Vagina (tissue), 2 donors: Measurements from ENCODE around the gene FHIT. TPM values are rescaled to one million over a fixed set of nuclear protein-coding genes. Genes with fewer than 3 reads are reported as not detected.

Source experiments
- DNase-seq, 2 donors: peaks; one replicate each; pipeline ENCODE4 v3.0.0-alpha.2; 2017; ENCODE audit errors: extremely low spot score in 2 of 2
- H3K27ac ChIP-seq: fragments of 200-600 bp; sonication (generic); one replicate; pipeline ENCODE4 v1.5.1; 2019
- H3K27me3 ChIP-seq: fragments of 200-600 bp; sonication (generic); one replicate; pipeline ENCODE4 v1.5.1; 2019
- H3K36me3 ChIP-seq, 2 donors: fragments of 200-600 bp; sonication (generic); one replicate each; pipeline ENCODE4 v1.5.1; 2017 to 2019
- H3K4me1 ChIP-seq: fragments of 200-600 bp; sonication (generic); one replicate; pipeline ENCODE4 v1.5.1; 2019
- H3K4me3 ChIP-seq, 2 donors: fragments of 200-600 bp; sonication (generic); 1 replicate in 1 of 2; 2 replicates in 1 of 2; pipeline ENCODE4 v1.5.1; 2016 to 2019
- H3K9me3 ChIP-seq: fragments of 200-600 bp; sonication (generic); one replicate; pipeline ENCODE4 v1.5.1; 2019
- CTCF ChIP-seq, 3 experiments: fragments of 450-650 bp in 2 of 3; fragments of 200-600 bp in 1 of 3; sonication (generic) in 1 of 3; IDR thresholded peaks; one replicate each; pipeline ENCODE4 v1.5.1; 2017 to 2019; ENCODE audit warnings: antibody characterized with exemption in 3 of 3, mild to moderate bottlenecking in 2 of 3, moderate library complexity in 2 of 3
- POLR2A ChIP-seq, 2 donors: fragments of 450-650 bp; IDR thresholded peaks; one replicate each; pipeline ENCODE4 v1.6.1; 2017; ENCODE audit warnings: antibody characterized with exemption in 2 of 2, mild to moderate bottlenecking in 2 of 2, moderate library complexity in 2 of 2
- POLR2AphosphoS5 ChIP-seq, 2 donors: sonication (generic); formaldehyde crosslinking; IDR thresholded peaks; one replicate each; pipeline ENCODE4 v1.9.0; 2017; ENCODE audit warnings: antibody characterized with exemption in 2 of 2, mild to moderate bottlenecking in 2 of 2, low read depth in 1 of 2; ENCODE audit not compliant: insufficient read depth in 1 of 2
- intact Hi-C: fragments of 100-400 bp; cut with DNase I; formaldehyde crosslinking; loops from one replicate; pipeline ENCODE4 v1.15.1; 2023
- total RNA-seq: library from RNA; depleted of rRNA; stranded (reverse); fragments of >200 nt; gene quantifications from one replicate; pipeline ENCODE4 v1.2.3, GENCODE V29; 2016

The FHIT gene
- total RNA-seq, 1 donor from 2014 or later, result 7.9 TPM

- H3K27ac ChIP-seq, result no peak overlapping the region
- H3K4me1 ChIP-seq, result no peaks in the 10 kb centered on the region
- H3K4me3 ChIP-seq, result no peak overlapping the region
- TF ChIP-seq CTCF (IDR thresholded peaks at IDR 0.05), result no peak
- no peak for TF ChIP-seq POLR2AphosphoS5 (IDR thresholded peaks at IDR 0.05; ENCODE audit: insufficient read depth in 1 of 2, low read depth in 1 of 2)
- no peak for TF ChIP-seq POLR2A (IDR thresholded peaks at IDR 0.05)
- DNase-seq, result no peak
- H3K27me3 ChIP-seq, result no peaks in the 10 kb centered on the region
- H3K9me3 ChIP-seq, result no peaks in the 10 kb centered on the region
- intact Hi-C loops, result no loop called here
- no peaks in the 10 kb centered on the region for H3K36me3 ChIP-seq
Measured at GRCh38 chr3:60580809-60581208, 670.4 kb downstream of the FHIT start.

GRCh38 chr3:60579734-60580133 lies 671.5 kb downstream of the FHIT start:
- intact Hi-C loops, result no loop called here
- no peak overlapping the region for H3K27ac ChIP-seq
- no peak for DNase-seq

GRCh38 chr3:60578936-60579335 lies 672.3 kb downstream of the FHIT start:
- no peaks in the 10 kb centered on the region for H3K9me3 ChIP-seq
- DNase-seq, result no peak
- H3K27me3 ChIP-seq, result no peaks in the 10 kb centered on the region
- no peak for TF ChIP-seq CTCF (IDR thresholded peaks at IDR 0.05)
- TF ChIP-seq POLR2AphosphoS5 (IDR thresholded peaks at IDR 0.05; ENCODE audit: insufficient read depth in 1 of 2, low read depth in 1 of 2), result no peak
- TF ChIP-seq POLR2A (IDR thresholded peaks at IDR 0.05), result no peak
- H3K36me3 ChIP-seq, result no peaks in the 10 kb centered on the region
- no peaks in the 10 kb centered on the region for H3K4me1 ChIP-seq
- intact Hi-C loops, result no loop called here
- H3K4me3 ChIP-seq, result no peak overlapping the region
- H3K27ac ChIP-seq, result no peak overlapping the region

More at GRCh38 chr3:60579734-60580133, 671.5 kb downstream of the FHIT start:
- Histone ChIP-seq H3K36me3 (no peaks in the 10 kb centered on the region), H3K4me1 (no peaks in the 10 kb centered on the region), H3K27me3 (no peaks in the 10 kb centered on the region), H3K4me3 (no peak overlapping the region), H3K9me3 (no peaks in the 10 kb centered on the region)
- TF ChIP-seq POLR2AphosphoS5 (IDR thresholded peaks at IDR 0.05; ENCODE audit: insufficient read depth in 1 of 2, low read depth in 1 of 2) (no peak), POLR2A (IDR thresholded peaks at IDR 0.05) (no peak), CTCF (IDR thresholded peaks at IDR 0.05) (no peak)

- intact Hi-C loops, result no loop called here
- no peak overlapping the region for H3K4me3 ChIP-seq
- H3K27ac ChIP-seq, result no peak overlapping the region
- no peaks in the 10 kb centered on the region for H3K27me3 ChIP-seq
- no peaks in the 10 kb centered on the region for H3K4me1 ChIP-seq
- H3K36me3 ChIP-seq, result no peaks in the 10 kb centered on the region
- no peaks in the 10 kb centered on the region for H3K9me3 ChIP-seq
- TF ChIP-seq POLR2AphosphoS5 (IDR thresholded peaks at IDR 0.05; ENCODE audit: insufficient read depth in 1 of 2, low read depth in 1 of 2) (no peak), CTCF (IDR thresholded peaks at IDR 0.05) (no peak), POLR2A (IDR thresholded peaks at IDR 0.05) (no peak)
- DNase-seq, result no peak
Measured at GRCh38 chr3:60577601-60578000, 673.7 kb downstream of the FHIT start.

GRCh38 chr3:60575718-60576272 lies 675.5 kb downstream of the FHIT start:
- Histone ChIP-seq H3K27me3 (no peaks in the 10 kb centered on the region), H3K36me3 (no peaks in the 10 kb centered on the region), H3K9me3 (no peaks in the 10 kb centered on the region), H3K4me1 (no peaks in the 10 kb centered on the region), H3K4me3 (no peak overlapping the region), H3K27ac (no peak overlapping the region)
- intact Hi-C loops, result no loop called here
- no peak for TF ChIP-seq POLR2A (IDR thresholded peaks at IDR 0.05)
- TF ChIP-seq CTCF (IDR thresholded peaks at IDR 0.05), result no peak
- no peak for TF ChIP-seq POLR2AphosphoS5 (IDR thresholded peaks at IDR 0.05; ENCODE audit: insufficient read depth in 1 of 2, low read depth in 1 of 2)
- no peak for DNase-seq
